C4-2B (cell line): ENCODE results near the gene BABAM2.

Source experiments
- H3K27ac ChIP-seq: fragments of 450-650 bp; 2 replicates; pipeline ENCODE4 v1.5.1; 2017
- ZFX ChIP-seq: fragments of 450-650 bp; IDR thresholded peaks from 2 replicates; pipeline ENCODE4 v1.6.1; 2017
- TF ChIP-seq, protein P1 (sequence below): fragments of 450-650 bp; conservative IDR thresholded peaks from 2 replicates; pipeline ENCODE4 v1.5.1; 2017; ENCODE audit warnings: mild to moderate bottlenecking

Gene BABAM2

DNA sequence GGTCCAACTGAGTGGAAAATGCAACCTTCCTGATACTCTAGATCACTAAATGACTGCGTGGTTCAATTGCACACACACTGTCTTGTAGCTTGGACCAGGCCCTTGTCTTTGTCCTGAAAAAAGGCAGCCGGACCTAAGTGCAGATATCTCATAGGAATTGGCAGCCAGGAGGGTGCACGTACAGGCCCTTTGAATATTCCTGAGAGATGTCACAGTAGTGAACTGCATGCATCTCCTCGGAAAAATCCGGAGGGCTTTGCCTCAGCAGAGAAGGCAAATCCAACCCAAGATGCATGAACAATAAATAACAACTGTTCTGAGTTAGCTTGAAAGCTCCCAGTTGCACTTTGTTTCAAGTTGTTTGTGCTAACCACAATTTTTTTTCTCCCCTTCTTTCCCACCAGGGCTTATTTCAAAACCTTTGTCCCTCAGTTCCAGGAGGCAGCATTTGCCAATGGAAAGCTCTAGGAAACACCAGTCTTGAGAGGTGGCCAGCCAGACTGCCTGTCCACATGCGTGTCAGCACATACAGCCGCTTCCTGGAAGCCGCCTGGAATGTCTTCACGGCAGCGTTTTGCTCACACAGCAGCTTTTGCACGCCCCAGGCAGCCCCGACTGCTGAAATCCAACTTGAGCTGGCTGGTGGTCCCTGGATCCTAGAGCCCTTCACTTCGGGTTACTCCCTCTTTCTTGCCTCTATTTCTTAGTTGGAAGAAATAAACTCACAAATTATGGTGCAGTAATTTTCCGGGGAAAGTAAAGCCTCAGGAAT, 447.7 kb downstream of the BABAM2 start:
- H3K27ac ChIP-seq: peak overlapping the region; percentile 96
- TF ChIP-seq, protein P1, sequence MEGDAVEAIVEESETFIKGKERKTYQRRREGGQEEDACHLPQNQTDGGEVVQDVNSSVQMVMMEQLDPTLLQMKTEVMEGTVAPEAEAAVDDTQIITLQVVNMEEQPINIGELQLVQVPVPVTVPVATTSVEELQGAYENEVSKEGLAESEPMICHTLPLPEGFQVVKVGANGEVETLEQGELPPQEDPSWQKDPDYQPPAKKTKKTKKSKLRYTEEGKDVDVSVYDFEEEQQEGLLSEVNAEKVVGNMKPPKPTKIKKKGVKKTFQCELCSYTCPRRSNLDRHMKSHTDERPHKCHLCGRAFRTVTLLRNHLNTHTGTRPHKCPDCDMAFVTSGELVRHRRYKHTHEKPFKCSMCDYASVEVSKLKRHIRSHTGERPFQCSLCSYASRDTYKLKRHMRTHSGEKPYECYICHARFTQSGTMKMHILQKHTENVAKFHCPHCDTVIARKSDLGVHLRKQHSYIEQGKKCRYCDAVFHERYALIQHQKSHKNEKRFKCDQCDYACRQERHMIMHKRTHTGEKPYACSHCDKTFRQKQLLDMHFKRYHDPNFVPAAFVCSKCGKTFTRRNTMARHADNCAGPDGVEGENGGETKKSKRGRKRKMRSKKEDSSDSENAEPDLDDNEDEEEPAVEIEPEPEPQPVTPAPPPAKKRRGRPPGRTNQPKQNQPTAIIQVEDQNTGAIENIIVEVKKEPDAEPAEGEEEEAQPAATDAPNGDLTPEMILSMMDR: no peak
- TF ChIP-seq ZFX: no peak

DNA sequence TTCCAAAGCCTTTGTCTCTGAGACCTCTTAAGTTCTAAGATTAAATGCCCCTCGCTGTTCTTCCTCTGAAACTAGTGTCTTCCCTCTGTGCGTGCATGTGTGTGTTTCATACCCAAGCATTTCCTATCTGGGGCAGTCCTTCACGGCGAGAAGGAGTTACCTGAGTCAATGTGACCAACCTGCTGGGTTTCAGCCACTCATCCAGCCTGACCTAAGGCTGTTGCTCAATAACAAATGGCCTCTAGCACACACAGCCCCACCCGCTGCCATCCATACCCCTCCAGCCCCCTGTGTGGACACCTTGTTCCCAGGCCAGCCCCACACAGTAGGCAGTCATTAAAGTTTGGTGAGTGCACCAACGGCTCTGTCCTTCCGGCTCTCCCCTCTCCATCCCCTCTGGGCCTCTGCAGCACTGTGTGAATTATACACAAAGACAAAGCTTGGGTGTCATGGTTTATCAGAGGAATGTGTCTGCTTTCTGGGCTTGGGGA, 448.3 kb downstream of the BABAM2 start:
- TF ChIP-seq, protein P1: no peak
- TF ChIP-seq ZFX: no peak
- H3K27ac ChIP-seq: peak overlapping the region; percentile 96

DNA sequence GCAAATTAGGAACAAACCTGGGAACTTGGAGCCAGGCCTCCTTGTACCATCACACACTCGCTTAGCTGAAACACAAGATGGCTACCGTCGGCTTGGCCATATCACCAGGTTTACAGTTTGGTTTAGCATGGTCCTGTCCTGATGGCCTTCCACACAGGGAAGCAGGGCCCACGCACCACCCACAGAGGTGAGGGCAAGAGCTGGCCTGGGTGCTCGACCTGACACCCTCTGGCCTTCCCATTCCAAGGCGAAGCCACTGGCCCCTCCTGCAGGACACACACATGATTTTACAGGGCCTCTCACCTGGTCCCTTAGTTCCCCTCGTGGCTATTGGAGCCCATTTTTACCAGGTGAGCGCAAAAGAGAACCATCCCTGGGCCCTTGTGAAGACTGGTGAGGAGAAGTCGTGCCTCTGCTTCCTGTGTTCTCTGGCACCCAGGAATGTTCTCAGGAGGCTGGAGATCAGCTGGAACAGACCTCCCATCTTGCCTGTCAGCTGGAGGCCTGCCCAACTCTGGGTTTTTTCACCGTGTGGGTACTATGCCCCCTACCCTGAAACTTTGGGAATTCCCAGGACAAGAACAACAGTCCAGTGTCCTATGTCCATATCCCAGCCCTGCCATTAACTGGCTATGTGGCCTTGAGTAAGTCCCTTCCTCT, 449.1 kb downstream of the BABAM2 start:
- H3K27ac ChIP-seq: peak overlapping the region; percentile 96
- TF ChIP-seq, protein P1: no peak
- no peak for TF ChIP-seq ZFX

DNA sequence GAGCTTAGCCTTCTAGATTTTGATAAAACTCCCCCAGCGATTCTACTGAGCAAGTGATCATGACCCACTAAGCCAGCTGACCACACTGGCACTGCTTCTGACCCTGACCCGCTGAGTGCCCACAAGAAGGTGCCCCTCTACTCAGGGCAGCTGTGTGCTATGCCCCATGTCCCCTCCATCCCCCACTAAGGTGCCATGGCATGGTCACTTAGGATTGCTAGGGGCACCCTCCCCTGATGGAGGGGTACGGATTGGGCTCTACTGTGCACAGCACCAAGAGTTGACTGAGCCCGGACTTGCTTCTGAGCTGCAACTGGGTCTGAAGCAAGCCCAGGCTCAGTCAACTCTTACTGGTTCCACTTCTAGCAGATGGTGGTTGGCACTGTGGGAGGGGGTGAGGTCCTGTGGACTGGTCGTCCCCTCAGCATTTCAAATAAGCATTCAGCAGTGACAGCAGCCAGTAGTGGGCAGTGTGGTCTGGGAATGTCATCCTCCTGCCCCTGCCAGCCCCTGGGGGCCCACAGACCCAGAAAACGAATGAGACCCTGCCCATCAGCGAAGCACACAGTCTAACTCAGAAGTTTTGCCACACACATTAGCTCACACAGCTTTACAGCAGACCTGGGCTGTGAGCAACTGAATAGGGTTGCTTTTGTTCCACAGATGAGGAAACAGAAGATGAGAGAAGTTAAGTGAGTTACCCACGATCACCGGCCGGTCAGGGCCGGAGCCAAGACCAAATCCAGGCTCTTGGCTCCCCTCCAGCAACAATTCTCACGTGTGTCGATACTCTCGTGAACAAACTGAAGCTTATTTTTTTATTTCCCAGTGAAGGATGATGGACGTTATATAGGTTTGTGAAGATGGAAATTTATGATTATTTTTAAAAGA, 450.0 kb downstream of the BABAM2 start:
- TF ChIP-seq, protein P1: no peak
- no peak for TF ChIP-seq ZFX
- peak overlapping the region; percentile 96 for H3K27ac ChIP-seq

DNA sequence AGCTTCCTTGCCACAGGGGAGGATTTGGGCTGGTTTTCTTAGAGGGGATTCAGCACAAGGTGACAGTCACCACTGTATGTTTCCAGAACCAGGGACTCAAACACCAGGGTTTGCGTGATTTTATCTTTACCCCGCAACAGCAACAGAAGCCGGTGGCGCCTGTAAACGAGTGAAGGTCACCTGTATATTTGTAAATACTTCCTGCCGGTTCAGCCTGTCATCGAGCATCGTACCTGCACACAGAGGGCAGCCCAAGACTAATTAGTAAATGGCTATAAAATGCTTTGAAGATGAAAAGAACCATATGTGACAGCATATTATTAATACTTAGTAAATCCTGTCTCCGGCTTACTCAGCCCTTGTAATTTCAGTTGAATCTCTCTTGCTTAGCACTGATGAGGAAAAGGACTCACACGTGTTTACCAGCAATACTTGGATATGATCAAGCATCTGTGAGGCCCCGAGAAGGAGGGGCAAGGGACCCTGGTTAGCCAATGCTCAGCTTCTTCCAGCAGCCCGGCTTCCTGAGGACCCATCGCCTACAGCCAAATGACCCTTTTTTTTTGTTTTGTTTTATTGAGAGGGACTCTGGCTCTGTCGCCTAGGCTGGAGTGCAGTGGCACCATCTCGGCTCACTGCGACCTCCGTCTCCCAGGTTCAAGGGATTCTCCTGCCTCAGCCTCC, 450.8 kb downstream of the BABAM2 start:
- TF ChIP-seq, protein P1: no peak
- TF ChIP-seq ZFX: no peak
- H3K27ac ChIP-seq: peak overlapping the region; percentile 96

DNA sequence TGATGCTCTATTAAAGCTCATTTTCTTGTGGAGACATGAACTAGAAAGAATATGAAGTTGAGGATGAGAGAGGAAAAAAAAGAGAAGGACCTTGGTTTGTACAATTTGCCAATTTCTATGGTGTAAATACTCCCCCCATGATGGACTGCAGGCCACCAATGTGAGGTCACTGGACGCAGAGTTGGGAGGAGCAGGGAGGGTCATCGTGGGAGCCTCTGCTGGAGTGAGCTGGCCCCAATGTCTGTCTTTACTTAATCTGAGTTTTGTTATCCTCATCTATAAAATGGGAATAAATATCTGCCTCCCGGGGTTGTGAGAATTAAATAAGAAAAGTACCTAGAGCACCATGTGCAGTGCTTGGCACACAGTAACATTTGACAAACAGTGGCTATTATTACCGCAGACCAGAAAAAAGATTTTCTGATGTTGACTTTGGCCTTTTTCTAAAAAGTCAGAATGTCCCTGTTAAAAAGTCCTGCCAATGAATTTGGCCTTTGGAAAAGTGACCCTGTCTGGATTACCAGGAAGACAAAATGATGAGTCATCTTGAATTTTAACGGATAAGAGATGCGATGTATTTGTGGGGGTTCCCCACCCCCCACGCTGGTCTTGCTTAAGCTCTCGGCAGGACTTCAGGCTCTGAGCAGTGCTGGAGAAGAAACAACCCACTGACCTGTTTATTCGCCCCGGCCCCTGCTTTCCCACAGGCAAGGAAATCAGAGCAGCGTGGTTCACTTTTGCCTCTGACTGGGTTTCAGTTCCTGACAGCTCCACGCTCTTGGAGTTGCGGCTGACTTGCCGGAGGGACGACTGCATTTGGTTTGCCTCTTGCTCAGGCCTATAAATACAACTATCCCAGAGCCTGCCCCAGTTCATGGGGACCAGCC, 451.8 kb downstream of the BABAM2 start:
- TF ChIP-seq ZFX: no peak
- TF ChIP-seq, protein P1: no peak
- H3K27ac ChIP-seq: peak overlapping the region; percentile 96
